DND-41 (cell line): ENCODE measurements around the gene COL6A3.

Experiments used
- EZH2 ChIP-seq: IDR thresholded peaks from 3 replicates; pipeline ENCODE4 v1.6.1; 2012; ENCODE audit warnings: borderline replicate concordance, low read depth, mild to moderate bottlenecking, moderate library complexity, low read length, inconsistent platforms; ENCODE audit not compliant: severe bottlenecking
- TF ChIP-seq, protein P1 (sequence below): IDR thresholded peaks from 2 replicates; pipeline ENCODE4 v1.5.1; 2012; ENCODE audit warnings: borderline replicate concordance, low read length, moderate library complexity, mild to moderate bottlenecking; ENCODE audit not compliant: poor library complexity, severe bottlenecking; ENCODE audit errors: extremely low read depth

- TF ChIP-seq, protein P1, sequence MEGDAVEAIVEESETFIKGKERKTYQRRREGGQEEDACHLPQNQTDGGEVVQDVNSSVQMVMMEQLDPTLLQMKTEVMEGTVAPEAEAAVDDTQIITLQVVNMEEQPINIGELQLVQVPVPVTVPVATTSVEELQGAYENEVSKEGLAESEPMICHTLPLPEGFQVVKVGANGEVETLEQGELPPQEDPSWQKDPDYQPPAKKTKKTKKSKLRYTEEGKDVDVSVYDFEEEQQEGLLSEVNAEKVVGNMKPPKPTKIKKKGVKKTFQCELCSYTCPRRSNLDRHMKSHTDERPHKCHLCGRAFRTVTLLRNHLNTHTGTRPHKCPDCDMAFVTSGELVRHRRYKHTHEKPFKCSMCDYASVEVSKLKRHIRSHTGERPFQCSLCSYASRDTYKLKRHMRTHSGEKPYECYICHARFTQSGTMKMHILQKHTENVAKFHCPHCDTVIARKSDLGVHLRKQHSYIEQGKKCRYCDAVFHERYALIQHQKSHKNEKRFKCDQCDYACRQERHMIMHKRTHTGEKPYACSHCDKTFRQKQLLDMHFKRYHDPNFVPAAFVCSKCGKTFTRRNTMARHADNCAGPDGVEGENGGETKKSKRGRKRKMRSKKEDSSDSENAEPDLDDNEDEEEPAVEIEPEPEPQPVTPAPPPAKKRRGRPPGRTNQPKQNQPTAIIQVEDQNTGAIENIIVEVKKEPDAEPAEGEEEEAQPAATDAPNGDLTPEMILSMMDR, result no peak
- TF ChIP-seq EZH2, result no peak
These were observed 58.3 kb downstream of the COL6A3 start for GRCh38 chr2:237355701-237356100.
